Ovary (tissue), 9 donors: ENCODE measurements around the gene STXBP2. TPM values are rescaled to one million over a fixed set of nuclear protein-coding genes. Genes with fewer than 3 reads are reported as not detected.

ENCODE experiments used
- DNase-seq, 5 donors: peaks; one replicate each; pipeline ENCODE4 v3.0.0-alpha.2; 2019 to 2020
- H3K27ac ChIP-seq, 2 donors: fragments of 200-600 bp; one replicate each; pipeline versions ENCODE4 v1.5.1 to v1.8.0; 2019 to 2022
- H3K27me3 ChIP-seq: fragments of 200-600 bp; one replicate; pipeline ENCODE4 v1.8.0; 2022
- H3K36me3 ChIP-seq: fragments of 200-600 bp; sonication (generic); one replicate; pipeline ENCODE4 v1.5.1; 2019
- H3K4me1 ChIP-seq: one replicate; pipeline ENCODE4 v1.8.1; 2013; ENCODE audit warnings: mild to moderate bottlenecking, moderate library complexity; ENCODE audit not compliant: insufficient read depth
- H3K4me3 ChIP-seq: fragments of 200-600 bp; sonication (generic); one replicate; pipeline ENCODE4 v1.5.1; 2017
- H3K9me3 ChIP-seq, 2 donors: fragments of 200-600 bp in 1 of 2; sonication (generic) in 1 of 2; one replicate each; pipeline versions ENCODE4 v1.5.1 to v1.8.1; 2013 to 2019; ENCODE audit warnings: mild to moderate bottlenecking in 1 of 2, moderate library complexity in 1 of 2
- CTCF ChIP-seq, 3 donors: fragments of 450-650 bp in 2 of 3; fragments of 200-600 bp in 1 of 3; IDR thresholded peaks; one replicate each; pipeline versions ENCODE4 v1.5.1 to v1.8.0; 2016 to 2022; ENCODE audit warnings: antibody characterized with exemption in 3 of 3, mild to moderate bottlenecking in 1 of 3
- EP300 ChIP-seq: sonication (generic); formaldehyde crosslinking; IDR thresholded peaks from one replicate; pipeline ENCODE4 v1.6.1; 2017; ENCODE audit warnings: antibody characterized with exemption
- POLR2A ChIP-seq: fragments of 450-650 bp; IDR thresholded peaks from one replicate; pipeline ENCODE4 v1.6.1; 2017; ENCODE audit warnings: antibody characterized with exemption, mild to moderate bottlenecking, moderate library complexity
- WGBS, 3 donors: extraction: QIAGEN DNeasy Blood & Tissue Kit in 1 of 3; methylation state at CpG; one replicate each; pipeline versions ENCODE4 v1.1.5 to v1.1.7; 2013 to 2017; 5-methylcytosine and 5-hydroxymethylcytosine counted together
- intact Hi-C, 4 donors: fragments of 100-400 bp; cut with DNase I; formaldehyde crosslinking; loops; one replicate each; pipeline versions ENCODE4 v1.11.0 to v1.15.1; 2022 to 2023
- polyA plus RNA-seq, 2 donors: library from polyadenylated mRNA; stranded (reverse); fragments of 200-250 nt in 1 of 2; fragments of 350-450 nt in 1 of 2; fragmentation: Illumina TruSeq in 1 of 2; extraction: RNeasy Lipid Tissue Mini Kit (QIAGEN cat#74804) in 1 of 2; gene quantifications; one replicate each; pipeline ENCODE4 v1.2.3, GENCODE V29; 2013 to 2014
- total RNA-seq, 7 donors: library from RNA; depleted of rRNA in 2 of 7; stranded (reverse); fragments of >200 nt in 2 of 7; fragmentation: NEBNext Ultra II Directional in 3 of 7; extraction: Animal tissue kit (Norgen Biotek cat#: 25700) in 3 of 7; gene quantifications; one replicate each; pipeline versions ENCODE4 v1.1.0 to v1.2.4, GENCODE V29; 2016 to 2023
- donor health status: DM: no; HTN: no; CAD: no; lungs with moderate emphysema.
- donor health status: DM: no; HTN: no; CAD: no.
- donor health status: Bipolar disorder and iron deficiency.
- donor health status: DM: yes; HTN: yes; CAD: no.
- donor health status: DM: no; HTN: no; CAD: no.
- donor health status: DM: yes; HTN: yes; CAD: no.

The STXBP2 gene
- total and polyA plus RNA-seq, 9 donors, result 4.9 to 35.6 (median 11.4) TPM

DNA sequence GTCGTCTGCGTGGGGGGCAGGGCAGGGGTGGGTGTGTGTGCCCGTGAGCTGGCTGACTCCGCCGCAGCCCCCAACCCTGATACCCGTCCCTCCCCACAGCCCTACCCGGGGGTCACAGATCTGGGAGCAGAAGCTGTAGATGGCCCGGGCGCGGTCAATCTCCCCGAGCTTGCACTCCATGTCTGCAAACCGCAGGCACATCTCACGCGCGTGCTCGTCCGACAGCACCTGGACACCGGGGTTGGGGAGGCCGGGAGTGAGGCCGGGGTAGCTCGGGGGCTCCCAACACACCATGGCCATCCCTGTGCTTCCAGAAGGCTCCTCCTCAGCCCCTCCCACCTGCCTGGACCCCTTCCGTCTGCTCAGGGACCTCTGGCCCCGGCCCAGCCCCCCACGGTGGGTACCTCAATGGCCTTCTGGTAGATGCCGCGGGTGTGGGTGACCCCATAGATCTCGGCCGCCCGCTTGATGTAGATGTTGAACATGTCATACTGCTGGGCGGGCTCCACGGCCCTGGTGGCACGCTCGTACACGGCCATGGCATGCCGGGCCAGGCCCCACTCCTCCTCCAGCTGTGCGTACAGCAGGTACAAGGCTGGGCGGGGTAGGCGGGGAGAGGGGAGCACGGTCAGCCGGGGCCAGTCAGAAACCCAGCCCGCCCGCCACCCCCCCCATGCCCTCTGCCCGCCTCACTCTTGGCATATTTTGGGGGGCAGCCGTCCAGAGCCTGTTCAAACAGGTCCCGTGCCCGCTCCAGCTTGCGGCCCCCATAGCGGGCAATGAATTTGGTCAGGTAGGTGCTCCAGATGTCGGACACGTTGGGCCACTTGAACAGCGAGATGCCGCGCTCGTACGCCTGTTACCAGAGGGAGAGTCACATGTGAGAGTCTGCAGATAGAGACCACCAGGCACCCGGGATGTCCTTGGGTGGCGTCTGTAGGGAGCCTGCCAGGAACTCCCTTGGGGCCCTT is 16.2 kb upstream of the STXBP2 start:
- Histone ChIP-seq H3K27me3 (no peaks in the 10 kb centered on the region), H3K36me3 (no peaks in the 10 kb centered on the region), H3K4me1 (no peaks in the 10 kb centered on the region), H3K4me3 (no peak overlapping the region), H3K9me3 (no peaks in the 10 kb centered on the region), H3K27ac (no peak overlapping the region)
- DNase-seq, result no peak
- TF ChIP-seq EP300 (no peak), POLR2A (no peak), CTCF (IDR thresholded peaks at IDR 0.05) (no peak)
- intact Hi-C loops, result no loop called here
- 90 to 91% (median 90%) methylated on average over 50 to 57 of the region's 57 CpGs for WGBS, 3 donors

DNA sequence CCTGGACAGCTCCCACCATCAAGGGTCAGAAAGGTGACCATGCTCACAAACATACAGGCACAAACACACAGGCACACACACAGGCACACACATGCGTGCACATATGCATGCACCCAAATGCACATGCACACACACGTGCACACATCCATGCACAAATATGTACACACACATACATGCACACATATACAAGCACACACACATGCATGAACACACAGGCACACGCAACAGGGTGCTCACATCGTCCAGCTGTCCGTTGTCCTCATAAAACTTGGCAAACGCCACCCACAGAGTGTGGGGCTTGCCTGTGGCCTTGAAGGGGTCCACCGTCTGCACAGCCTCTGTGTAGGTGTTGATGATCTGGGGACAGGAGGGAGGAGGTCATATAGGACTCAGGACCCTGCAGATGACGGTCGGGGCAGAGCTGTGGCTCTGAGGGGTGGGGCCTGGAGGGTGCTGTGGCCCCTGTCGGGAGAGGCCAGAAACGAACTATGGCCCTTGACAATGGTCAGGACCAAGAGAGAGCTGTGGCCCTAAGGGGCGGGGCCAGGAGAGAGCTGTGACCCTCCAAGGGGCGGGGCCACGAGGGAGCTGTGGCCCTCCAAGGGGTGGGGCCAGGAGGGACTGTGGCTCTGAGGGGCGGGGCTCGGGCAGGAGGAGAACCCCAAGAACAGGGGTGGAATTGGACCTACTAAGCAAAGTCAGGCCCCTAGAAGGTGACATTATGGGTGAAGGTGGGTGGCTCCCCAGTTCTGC is 13.8 kb upstream of the STXBP2 start:
- intact Hi-C loops, result no loop called here
- H3K27ac ChIP-seq, result no peak overlapping the region
- peaks cover 3% of the 10 kb centered on the region for H3K4me1 ChIP-seq
- H3K27me3 ChIP-seq, result no peaks in the 10 kb centered on the region
- no peaks in the 10 kb centered on the region for H3K36me3 ChIP-seq
- TF ChIP-seq EP300 (no peak), CTCF (IDR thresholded peaks at IDR 0.05) (no peak), POLR2A (no peak)
- H3K9me3 ChIP-seq, result no peaks in the 10 kb centered on the region
- no peak overlapping the region for H3K4me3 ChIP-seq
- DNase-seq, result no peak
- 76 to 84% (median 76%) methylated on average over 16 of the region's 16 CpGs for WGBS, 3 donors

DNA sequence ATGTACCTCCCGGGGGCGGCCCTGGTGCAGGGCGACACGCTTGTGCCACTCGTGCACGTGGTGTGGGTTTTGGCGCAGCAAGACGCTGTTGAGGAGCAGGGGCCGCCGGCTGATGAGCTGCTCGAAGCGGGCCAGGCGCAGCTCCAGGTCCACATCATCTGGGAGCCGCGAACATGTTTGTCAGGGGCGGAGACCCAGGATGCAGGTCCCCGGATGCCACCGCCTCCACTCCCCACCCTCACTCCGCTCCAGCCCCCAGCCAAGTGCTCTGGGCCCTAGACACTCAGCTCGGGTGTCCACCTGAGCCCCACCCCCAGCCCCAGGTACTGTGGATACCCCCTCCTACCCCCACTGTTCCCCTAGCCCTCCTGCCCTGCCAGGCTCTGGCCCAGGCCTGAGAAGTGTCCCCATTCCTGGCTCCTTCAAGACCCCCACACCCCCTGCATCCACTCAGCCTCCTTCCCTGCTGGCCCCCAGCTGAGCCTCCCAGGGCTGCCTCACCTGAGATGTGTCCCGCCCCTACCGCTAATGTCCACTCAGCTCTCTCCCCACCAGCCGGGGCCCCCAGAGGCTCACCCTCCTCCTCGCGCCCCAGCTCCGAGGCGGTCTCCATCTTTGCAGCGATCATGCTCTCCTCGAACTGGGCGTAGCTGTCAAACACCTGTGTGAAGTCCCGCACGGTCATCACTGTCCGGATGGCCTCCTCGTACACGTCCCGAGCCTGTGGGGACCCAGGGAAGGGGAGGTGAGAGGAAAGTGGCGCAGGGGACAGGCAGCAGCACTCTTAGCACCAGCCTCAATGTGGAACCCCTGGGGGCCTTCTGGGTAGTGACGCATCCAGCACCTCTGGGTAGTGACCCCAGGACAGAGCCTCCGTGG is 12.9 kb upstream of the STXBP2 start:
- 89 to 91% (median 89%) methylated on average over 39 of the region's 39 CpGs for WGBS, 3 donors
- intact Hi-C loops, result no loop called here
- H3K36me3 ChIP-seq, result no peaks in the 10 kb centered on the region

More for the DNA sequence above, 12.9 kb upstream of the STXBP2 start:
- DNase-seq, result no peak
- peaks cover 7% of the 10 kb centered on the region for H3K4me1 ChIP-seq
- no peak overlapping the region for H3K27ac ChIP-seq
- no peaks in the 10 kb centered on the region for H3K9me3 ChIP-seq
- no peak overlapping the region for H3K4me3 ChIP-seq
- TF ChIP-seq EP300, result no peak
- no peak for TF ChIP-seq POLR2A
- TF ChIP-seq CTCF (IDR thresholded peaks at IDR 0.05), result no peak
- no peaks in the 10 kb centered on the region for H3K27me3 ChIP-seq
